ENCODE measurements around the gene PLEKHH3.

- TF ChIP-seq CTCF (IDR thresholded peaks at IDR 0.05; ENCODE audit: insufficient read depth, low read length) (no peak), POLR2AphosphoS5 (IDR thresholded peaks at IDR 0.05; ENCODE audit: low read depth) (no peak), REST (IDR thresholded peaks at IDR 0.05; ENCODE audit: insufficient replicate concordance, low read depth) (no peak)
Observed at GRCh38 chr17:42647778-42648177, 29.0 kb downstream of the PLEKHH3 start.

Measured in HL-60 (cell line).